Measurements from ENCODE around the gene CXorf51A. TPM values are rescaled to one million over a fixed set of nuclear protein-coding genes. Genes with fewer than 3 reads are reported as not detected.
"Not testable (repeated sequence)": the region's sequence is repeated elsewhere in the genome, so short reads cannot be mapped to it uniquely, and the experiment has no call there.

Gene CXorf51A
- not detected in 2 replicates for total RNA-seq

DNA sequence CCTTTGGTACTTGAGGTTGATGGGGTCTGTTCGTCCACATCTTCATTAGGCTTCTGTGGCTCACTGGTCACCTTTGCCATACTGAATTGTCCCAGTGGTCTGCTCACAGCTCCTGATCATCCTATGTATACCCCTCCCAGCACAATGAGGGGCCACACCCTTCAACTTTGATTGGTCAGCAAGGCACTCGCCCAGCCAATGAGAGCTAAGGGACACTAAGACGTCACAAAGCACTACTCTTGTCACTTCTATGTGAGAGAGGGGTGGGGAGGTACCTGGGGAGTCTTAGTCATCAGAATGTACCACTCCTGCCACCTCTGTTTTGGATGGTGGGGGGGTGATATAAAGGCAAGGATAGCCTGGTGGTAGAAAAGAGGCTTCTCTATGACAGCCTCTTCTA lies at the start of gene CXorf51A:
CXorf51A (minus strand) TSS at position 101 of the 400 bp plus-strand sequence; CDS start at position 80, 21 bp downstream.
- H3K4me3 ChIP-seq (ENCODE audit: low read depth, low read length); DNase-seq (ENCODE audit: low read depth): not testable (repeated sequence)

DNA sequence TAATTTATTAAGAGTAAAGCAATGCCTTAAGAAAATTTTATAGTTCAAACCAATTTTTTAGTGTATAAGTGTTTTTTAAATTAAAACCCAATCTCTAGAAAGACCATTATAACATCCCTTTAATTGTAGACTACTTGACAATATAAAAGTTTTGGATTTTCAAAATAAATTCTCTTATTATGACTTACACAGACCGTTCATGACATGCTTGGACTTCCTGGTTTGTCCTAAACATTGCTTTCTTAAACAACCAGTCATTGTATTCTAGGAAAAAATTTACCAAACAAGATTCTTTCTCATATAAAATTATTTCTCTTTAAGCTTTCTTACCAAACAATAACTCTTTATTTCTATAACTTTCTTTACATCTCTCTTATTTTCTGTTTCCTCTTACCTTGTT lies 49.0 kb upstream of the CXorf51A start:
- TF ChIP-seq, protein P1, sequence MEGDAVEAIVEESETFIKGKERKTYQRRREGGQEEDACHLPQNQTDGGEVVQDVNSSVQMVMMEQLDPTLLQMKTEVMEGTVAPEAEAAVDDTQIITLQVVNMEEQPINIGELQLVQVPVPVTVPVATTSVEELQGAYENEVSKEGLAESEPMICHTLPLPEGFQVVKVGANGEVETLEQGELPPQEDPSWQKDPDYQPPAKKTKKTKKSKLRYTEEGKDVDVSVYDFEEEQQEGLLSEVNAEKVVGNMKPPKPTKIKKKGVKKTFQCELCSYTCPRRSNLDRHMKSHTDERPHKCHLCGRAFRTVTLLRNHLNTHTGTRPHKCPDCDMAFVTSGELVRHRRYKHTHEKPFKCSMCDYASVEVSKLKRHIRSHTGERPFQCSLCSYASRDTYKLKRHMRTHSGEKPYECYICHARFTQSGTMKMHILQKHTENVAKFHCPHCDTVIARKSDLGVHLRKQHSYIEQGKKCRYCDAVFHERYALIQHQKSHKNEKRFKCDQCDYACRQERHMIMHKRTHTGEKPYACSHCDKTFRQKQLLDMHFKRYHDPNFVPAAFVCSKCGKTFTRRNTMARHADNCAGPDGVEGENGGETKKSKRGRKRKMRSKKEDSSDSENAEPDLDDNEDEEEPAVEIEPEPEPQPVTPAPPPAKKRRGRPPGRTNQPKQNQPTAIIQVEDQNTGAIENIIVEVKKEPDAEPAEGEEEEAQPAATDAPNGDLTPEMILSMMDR (conservative IDR thresholded peaks at IDR 0.05; ENCODE audit: low read depth, low read length): no peak
- no peak for DNase-seq (ENCODE audit: low read depth)
- no peak overlapping the region for H3K4me3 ChIP-seq (ENCODE audit: low read depth, low read length)

DNA sequence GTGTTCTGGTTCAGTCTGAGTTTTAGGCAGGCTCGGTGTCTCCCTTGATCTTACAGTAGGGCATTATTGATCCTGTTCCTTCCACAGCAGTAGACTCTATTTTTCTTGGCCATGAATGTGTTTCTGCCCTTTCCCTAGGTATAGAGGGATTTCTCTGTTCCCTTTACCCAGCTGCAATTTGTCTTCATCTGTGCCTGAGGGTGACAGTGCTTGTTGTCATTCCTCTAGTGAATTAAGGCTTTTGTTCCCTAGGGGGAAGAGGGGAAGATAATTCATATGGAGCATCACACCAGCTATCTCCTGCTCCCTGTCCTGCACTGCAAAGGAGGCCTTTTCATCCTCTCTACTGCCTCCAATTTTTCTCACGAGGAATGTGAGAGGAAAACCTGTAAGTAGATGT lies 39.7 kb upstream of the CXorf51A start:
- TF ChIP-seq, protein P1 (conservative IDR thresholded peaks at IDR 0.05; ENCODE audit: low read depth, low read length): no peak
- DNase-seq (ENCODE audit: low read depth): no peak
- H3K4me3 ChIP-seq (ENCODE audit: low read depth, low read length): no peak overlapping the region

DNA sequence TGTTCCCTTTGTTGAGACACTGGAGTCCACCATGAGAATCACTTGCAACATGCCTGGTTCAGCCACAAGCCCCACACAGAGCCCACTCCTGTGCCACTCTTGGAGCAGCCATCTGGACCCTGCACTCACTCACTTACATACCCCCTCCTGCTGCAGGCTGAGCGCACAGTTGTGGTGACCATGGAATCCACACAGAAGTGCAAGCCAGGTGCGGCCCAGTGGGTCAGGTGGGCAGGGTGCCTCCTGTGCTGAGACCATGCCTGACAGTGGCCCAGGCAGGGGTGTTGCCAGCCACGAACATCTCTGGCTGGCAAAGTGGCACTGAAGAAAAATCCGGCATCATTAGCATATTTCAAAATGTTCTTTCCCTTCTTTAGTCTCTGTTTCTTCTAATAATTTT lies 17.4 kb upstream of the CXorf51A start:
- no peak for DNase-seq (ENCODE audit: low read depth)
- TF ChIP-seq, protein P1 (conservative IDR thresholded peaks at IDR 0.05; ENCODE audit: low read depth, low read length): no peak
- H3K4me3 ChIP-seq (ENCODE audit: low read depth, low read length): no peak overlapping the region

DNA sequence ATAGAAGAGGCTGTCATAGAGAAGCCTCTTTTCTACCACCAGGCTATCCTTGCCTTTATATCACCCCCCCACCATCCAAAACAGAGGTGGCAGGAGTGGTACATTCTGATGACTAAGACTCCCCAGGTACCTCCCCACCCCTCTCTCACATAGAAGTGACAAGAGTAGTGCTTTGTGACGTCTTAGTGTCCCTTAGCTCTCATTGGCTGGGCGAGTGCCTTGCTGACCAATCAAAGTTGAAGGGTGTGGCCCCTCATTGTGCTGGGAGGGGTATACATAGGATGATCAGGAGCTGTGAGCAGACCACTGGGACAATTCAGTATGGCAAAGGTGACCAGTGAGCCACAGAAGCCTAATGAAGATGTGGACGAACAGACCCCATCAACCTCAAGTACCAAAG lies 5.1 kb downstream of the CXorf51A start, which contains the start of gene CXorf51B:
CXorf51B (plus strand) TSS at position 301 of the 400 bp plus-strand sequence; CDS start at position 322, 21 bp downstream.
- not testable (repeated sequence) for DNase-seq (ENCODE audit: low read depth); H3K4me3 ChIP-seq (ENCODE audit: low read depth, low read length)

Other genes starting within 250 kb of the CXorf51A start
- not detected in 2 replicates for gene CXorf51B, start 5.0 kb downstream of the CXorf51A start, total RNA-seq